SKM-1 (cell line): Measurements from ENCODE around the gene IQCK.

Experiments
- DNase-seq: peaks from one replicate; lab custom pipeline; 2025; ENCODE audit not compliant: unreplicated experiment; lab: John Stamatoyannopoulos, UW

IQCK gene

GRCh38 chr16:19907161-19907992 is 189.3 kb downstream of the IQCK start:
- DNase-seq = peak; percentile 42
